OCI-LY3 (cell line): ENCODE measurements around the gene ING4.

ENCODE experiments used
- EZH2phosphoT487 ChIP-seq: fragments of 200-600 bp; shearing (Covaris generic); IDR thresholded peaks from 2 replicates; pipeline ENCODE4 v1.6.1; 2018; ENCODE audit warnings: antibody characterized with exemption, mixed run types, low read depth
- TF ChIP-seq, protein P1 (sequence below): fragments of 200-600, 300-600 bp; sonication (generic); IDR thresholded peaks from 2 replicates; pipeline ENCODE4 v1.5.1; 2014; ENCODE audit warnings: antibody characterized with exemption, low read length, low read depth

DNA sequence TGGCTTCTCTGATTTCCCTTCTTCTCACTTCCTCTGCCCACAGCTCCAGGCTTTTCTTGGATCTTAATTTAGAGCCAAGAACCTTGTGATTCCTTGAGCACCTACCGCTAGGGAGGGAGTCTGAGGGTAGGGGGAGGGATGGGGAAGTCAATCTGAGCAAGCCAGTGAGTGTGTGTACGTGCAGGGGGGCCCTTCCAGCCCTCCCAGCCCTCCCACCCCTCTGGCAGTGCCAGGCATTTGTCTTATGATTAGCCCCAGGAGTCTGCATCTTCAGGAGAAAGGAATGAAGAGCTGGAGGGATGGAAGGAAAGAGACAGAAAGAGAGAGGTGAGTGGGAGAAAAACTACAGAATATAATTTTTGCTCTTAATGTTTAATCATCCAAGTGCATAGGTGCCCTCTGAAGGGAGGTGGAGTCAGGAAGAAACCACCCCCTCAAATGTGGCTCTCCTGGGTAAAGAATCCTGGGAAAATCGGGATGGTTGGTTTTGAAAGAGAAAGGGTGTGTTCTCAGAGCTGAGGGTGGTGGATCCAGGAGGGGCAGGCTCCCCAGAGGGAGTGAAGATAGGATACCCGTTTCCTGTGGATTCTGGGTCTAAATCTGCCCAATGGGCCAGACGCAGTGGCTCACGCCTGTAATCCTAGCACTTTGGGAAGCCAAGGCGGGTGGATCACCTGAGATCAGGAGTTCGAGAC, 35.6 kb upstream of the ING4 start:
- TF ChIP-seq, protein P1, sequence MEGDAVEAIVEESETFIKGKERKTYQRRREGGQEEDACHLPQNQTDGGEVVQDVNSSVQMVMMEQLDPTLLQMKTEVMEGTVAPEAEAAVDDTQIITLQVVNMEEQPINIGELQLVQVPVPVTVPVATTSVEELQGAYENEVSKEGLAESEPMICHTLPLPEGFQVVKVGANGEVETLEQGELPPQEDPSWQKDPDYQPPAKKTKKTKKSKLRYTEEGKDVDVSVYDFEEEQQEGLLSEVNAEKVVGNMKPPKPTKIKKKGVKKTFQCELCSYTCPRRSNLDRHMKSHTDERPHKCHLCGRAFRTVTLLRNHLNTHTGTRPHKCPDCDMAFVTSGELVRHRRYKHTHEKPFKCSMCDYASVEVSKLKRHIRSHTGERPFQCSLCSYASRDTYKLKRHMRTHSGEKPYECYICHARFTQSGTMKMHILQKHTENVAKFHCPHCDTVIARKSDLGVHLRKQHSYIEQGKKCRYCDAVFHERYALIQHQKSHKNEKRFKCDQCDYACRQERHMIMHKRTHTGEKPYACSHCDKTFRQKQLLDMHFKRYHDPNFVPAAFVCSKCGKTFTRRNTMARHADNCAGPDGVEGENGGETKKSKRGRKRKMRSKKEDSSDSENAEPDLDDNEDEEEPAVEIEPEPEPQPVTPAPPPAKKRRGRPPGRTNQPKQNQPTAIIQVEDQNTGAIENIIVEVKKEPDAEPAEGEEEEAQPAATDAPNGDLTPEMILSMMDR = no peak
- no peak for TF ChIP-seq EZH2phosphoT487
